PC-3 (cell line): ENCODE results near the gene MMP14. TPM values are rescaled to one million over a fixed set of nuclear protein-coding genes. Genes with fewer than 3 reads are reported as not detected.

ENCODE experiments used
- ATAC-seq: fragments of 200-7000 bp; cut with Tn5 transposase; 2 replicates; pipeline ENCODE4 v1.9.1; 2020; ENCODE audit warnings: mild to moderate bottlenecking, moderate library complexity
- BruUV-seq: library from RNA; stranded (reverse); fragments of 400-500 nt; replicated peaks from 2 replicates; lab custom pipeline; 2021; lab: Mats Ljungman, UMichigan
- CTCF ChIA-PET: fragments of 300-600 bp; sonication (Branson Sonifier 250); formaldehyde crosslinking; loops from one replicate; lab custom pipeline; 2022; ENCODE audit warnings: antibody characterized with exemption; lab: Charles Lee
- POLR2A ChIA-PET: fragments of 300-600 bp; sonication (Branson Sonifier 250); formaldehyde crosslinking; loops from one replicate; lab custom pipeline; 2022; ENCODE audit warnings: antibody characterized with exemption; ENCODE audit not compliant: unreplicated experiment; lab: Charles Lee
- DNase-seq: peaks from one replicate; pipeline ENCODE4 v3.0.0-alpha.2; 2015
- H2AFZ ChIP-seq: fragments of 300-600 bp; sonication (generic); 2 replicates; pipeline ENCODE4 v1.6.0; 2016; ENCODE audit warnings: antibody characterized with exemption, low read length
- H3F3A ChIP-seq: fragments of 300-600 bp; sonication (generic); one replicate; pipeline ENCODE4 v1.6.0; 2017; ENCODE audit warnings: antibody characterized with exemption, low read length, control low read depth, mild to moderate bottlenecking; ENCODE audit not compliant: unreplicated experiment
- H3K27ac ChIP-seq: fragments of 300-600 bp; sonication (generic); 2 replicates; pipeline ENCODE4 v1.5.1; 2016; ENCODE audit warnings: mild to moderate bottlenecking, low read length
- H3K27me3 ChIP-seq: fragments of 300-600 bp; sonication (generic); 2 replicates; pipeline ENCODE4 v1.6.1; 2016; ENCODE audit warnings: low read length, mixed read lengths
- H3K36me3 ChIP-seq: fragments of 300-600 bp; sonication (generic); 2 replicates; pipeline ENCODE4 v1.6.1; 2016; ENCODE audit warnings: low read depth, mixed run types, low read length, mixed read lengths
- H3K4me1 ChIP-seq: fragments of 300-600 bp; sonication (generic); 2 replicates; pipeline ENCODE4 v1.5.1; 2016; ENCODE audit warnings: low read length; ENCODE audit not compliant: insufficient read depth
- H3K4me2 ChIP-seq: fragments of 300-600 bp; sonication (generic); 2 replicates; pipeline ENCODE4 v1.6.0; 2016; ENCODE audit warnings: low read length
- H3K4me3 ChIP-seq: fragments of 300-600 bp; sonication (generic); 2 replicates; pipeline ENCODE4 v1.5.1; 2016; ENCODE audit warnings: mild to moderate bottlenecking, low read length, mixed read lengths
- H3K79me2 ChIP-seq: fragments of 300-600 bp; sonication (generic); 2 replicates; pipeline ENCODE4 v1.6.1; 2017; ENCODE audit warnings: low read length, mixed read lengths
- H3K9ac ChIP-seq: fragments of 300-600 bp; sonication (generic); 2 replicates; pipeline ENCODE4 v1.6.0; 2016; ENCODE audit warnings: mild to moderate bottlenecking, low read length
- H3K9me2 ChIP-seq: fragments of 300-600 bp; sonication (generic); replicated peaks from 2 replicates; pipeline ENCODE4 v1.6.1; 2016; ENCODE audit warnings: mixed run types, low read length, mixed read lengths
- H3K9me3 ChIP-seq: fragments of 300-600 bp; sonication (generic); 2 replicates; pipeline ENCODE4 v1.6.1; 2016; ENCODE audit warnings: low read length, mixed read lengths
- H4K20me1 ChIP-seq: fragments of 300-600 bp; sonication (generic); 2 replicates; pipeline ENCODE4 v1.6.1; 2016; ENCODE audit warnings: low read length, mixed read lengths
- CTCF ChIP-seq: fragments of 300-600 bp; sonication (generic); conservative IDR thresholded peaks from 2 replicates; pipeline ENCODE4 v1.5.1; 2017; ENCODE audit warnings: antibody characterized with exemption, low read depth, mild to moderate bottlenecking, low read length
- EZH2 ChIP-seq: fragments of 300-600 bp; sonication (generic); IDR thresholded peaks from one replicate; pipeline ENCODE4 v1.6.1; 2017; ENCODE audit warnings: antibody characterized with exemption, mild to moderate bottlenecking, low read length; ENCODE audit not compliant: unreplicated experiment
- EZH2phosphoT487 ChIP-seq: fragments of 300-600 bp; sonication (generic); IDR thresholded peaks from 2 replicates; pipeline ENCODE4 v1.6.1; 2018; ENCODE audit warnings: mild to moderate bottlenecking, antibody characterized with exemption, low read length, borderline replicate concordance
- intact Hi-C: fragments of 100-400 bp; cut with micrococcal nuclease; formaldehyde crosslinking; loops from 2 replicates; pipeline ENCODE4 v1.9.0; 2023
- total RNA-seq: library from RNA; depleted of rRNA; stranded (reverse); fragments of >200 nt; gene quantifications from 2 replicates; pipeline ENCODE4 v1.2.3, GENCODE V29; 2014

The MMP14 gene
- total RNA-seq, 1 experiment from 2014 or later = 80.4 TPM

- Histone ChIP-seq H2AFZ (no peak overlapping the region), H3K4me3 (no peak overlapping the region), H3K9me3 (no peaks in the 10 kb centered on the region), H3K9ac (no peak overlapping the region), H3K4me1 (no peaks in the 10 kb centered on the region), H3K36me3 (no peaks in the 10 kb centered on the region), H3F3A (no peaks in the 10 kb centered on the region), H3K9me2 (no peaks in the 10 kb centered on the region), H3K27ac (no peak overlapping the region), H3K79me2 (no peaks in the 10 kb centered on the region), H4K20me1 (no peaks in the 10 kb centered on the region), H3K4me2 (no peak overlapping the region), H3K27me3 (no peaks in the 10 kb centered on the region)
- DNase-seq (no peak), ATAC-seq (no peak)
- ChIA-PET POLR2A (no interaction called here), CTCF (no interaction called here)
- no peak for TF ChIP-seq CTCF
- no peak for TF ChIP-seq EZH2phosphoT487
- TF ChIP-seq EZH2 = no peak
- BruUV-seq = no TSS peak
- intact Hi-C loops = no loop called here
Measured at GRCh38 chr14:22807432-22808087, 28.8 kb upstream of the MMP14 start.

DNA sequence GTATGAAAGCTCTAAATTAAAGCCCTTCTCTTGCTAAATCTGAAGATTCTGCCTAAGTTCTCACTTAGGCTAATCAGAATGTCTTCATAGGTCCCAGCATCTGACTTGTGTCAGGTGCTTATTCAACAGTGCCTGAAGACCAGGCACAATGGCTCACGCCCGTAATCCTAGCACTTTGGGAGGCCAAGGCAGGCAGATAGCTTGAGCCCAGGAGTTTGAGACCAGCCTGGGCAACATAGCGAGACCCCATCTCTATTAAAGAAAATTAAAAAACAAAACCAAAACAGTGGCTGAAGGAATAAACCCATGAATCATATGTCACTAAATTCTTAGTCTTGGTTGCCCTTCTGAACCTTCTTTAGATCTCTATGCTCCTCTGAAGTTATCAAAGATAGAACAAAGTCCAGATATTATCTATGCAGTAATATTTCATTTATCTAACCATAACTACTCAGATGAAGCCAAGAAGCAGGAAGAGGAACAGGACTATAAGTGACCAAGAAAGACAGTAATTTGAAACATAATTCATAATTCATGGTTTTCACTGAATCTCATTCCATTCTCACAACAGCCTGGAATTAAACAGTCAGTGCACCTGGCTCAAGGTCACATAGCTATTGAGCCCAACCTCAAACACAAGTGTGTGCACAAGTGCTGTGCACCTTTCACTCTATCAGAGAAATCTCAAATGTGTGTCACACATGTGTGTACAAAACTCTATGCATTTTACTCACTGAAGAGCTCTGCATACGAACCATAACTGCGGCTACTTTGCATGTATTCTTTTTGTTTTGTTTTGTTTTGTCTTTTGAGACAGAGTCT lies 27.8 kb upstream of the MMP14 start:
- intact Hi-C loops = no loop called here
- no peaks in the 10 kb centered on the region for H4K20me1 ChIP-seq
- ChIA-PET POLR2A (interaction anchor here (1.0 kb wide), 1 partner anchor 219 kb away, joined by 3 read pairs; no protein-coding TSS in a partner anchor), CTCF (interaction anchor here (0.6 kb wide), 1 partner anchor 63 kb away, joined by 3 read pairs; the partner anchor contains the start of gene LRP10)
- H3K9ac ChIP-seq = no peak overlapping the region
- no peaks in the 10 kb centered on the region for H3K27me3 ChIP-seq
- ATAC-seq (no peak), DNase-seq (no peak)
- H3K4me1 ChIP-seq = no peaks in the 10 kb centered on the region
- no peaks in the 10 kb centered on the region for H3K9me2 ChIP-seq
- no peaks in the 10 kb centered on the region for H3K9me3 ChIP-seq
- no peaks in the 10 kb centered on the region for H3K36me3 ChIP-seq
- no peak overlapping the region for H3K4me3 ChIP-seq
- no TSS peak for BruUV-seq
- no peaks in the 10 kb centered on the region for H3F3A ChIP-seq
- no peak overlapping the region for H3K4me2 ChIP-seq
- no peak overlapping the region for H2AFZ ChIP-seq
- H3K27ac ChIP-seq = no peak overlapping the region
- no peaks in the 10 kb centered on the region for H3K79me2 ChIP-seq
- no peak for TF ChIP-seq EZH2phosphoT487
- no peak for TF ChIP-seq EZH2
- TF ChIP-seq CTCF = no peak

GRCh38 chr14:22811722-22812121 lies 24.7 kb upstream of the MMP14 start:
- H3K4me3 ChIP-seq = no peak overlapping the region
- TF ChIP-seq EZH2phosphoT487 = no peak
- no peak for TF ChIP-seq CTCF
- no peak for TF ChIP-seq EZH2
- H2AFZ ChIP-seq = no peak overlapping the region
- H3K36me3 ChIP-seq = no peaks in the 10 kb centered on the region
- H3F3A ChIP-seq = no peaks in the 10 kb centered on the region
- no peaks in the 10 kb centered on the region for H3K79me2 ChIP-seq
- no peak overlapping the region for H3K9ac ChIP-seq
- intact Hi-C loops = loop anchor here (10.0 kb wide), 1 partner anchor 157 kb away; no protein-coding TSS in a partner anchor
- CTCF ChIA-PET = no interaction called here
- H3K9me3 ChIP-seq = no peaks in the 10 kb centered on the region
- H3K9me2 ChIP-seq = no peaks in the 10 kb centered on the region
- H3K4me2 ChIP-seq = no peak overlapping the region
- POLR2A ChIA-PET = no interaction called here
- H4K20me1 ChIP-seq = no peaks in the 10 kb centered on the region
- BruUV-seq = no TSS peak
- no peak for DNase-seq
- H3K27ac ChIP-seq = no peak overlapping the region
- no peak for ATAC-seq
- no peaks in the 10 kb centered on the region for H3K4me1 ChIP-seq
- H3K27me3 ChIP-seq = no peaks in the 10 kb centered on the region
